IMR-90 (cell line): ENCODE measurements around the gene POLD1. TPM values are rescaled to one million over a fixed set of nuclear protein-coding genes. Genes with fewer than 3 reads are reported as not detected.
"Not testable (repeated sequence)": the region's sequence is repeated elsewhere in the genome, so short reads cannot be mapped to it uniquely, and the experiment has no call there.

Source experiments
- ATAC-seq: fragments of 200-7000 bp; cut with Tn5 transposase; 2 replicates; pipeline ENCODE4 v1.9.1; 2020; ENCODE audit warnings: low read depth, mild to moderate bottlenecking, moderate library complexity
- BruUV-seq: library from RNA; stranded (reverse); fragments of 400-500 nt; replicated peaks from 2 replicates; lab custom pipeline; 2021; lab: Mats Ljungman, UMichigan
- CTCF ChIA-PET: fragments of 300-600 bp; formaldehyde crosslinking; extraction: SDS; loops from one replicate; lab custom pipeline; 2021; ENCODE audit warnings: antibody characterized with exemption; lab: Yijun Ruan, JAX
- POLR2A ChIA-PET: fragments of 300-600 bp; sonication (Branson Sonifier 250); formaldehyde crosslinking; loops from one replicate; lab custom pipeline; 2022; ENCODE audit warnings: antibody characterized with exemption; ENCODE audit not compliant: unreplicated experiment; lab: Charles Lee
- DNase-seq: peaks from one replicate; pipeline ENCODE4 v3.0.0; 2013
- H2AFZ ChIP-seq: replicated peaks from 2 replicates; pipeline ENCODE3; 2013; ENCODE audit warnings: low read length, mild to moderate bottlenecking; ENCODE audit not compliant: poor library complexity
- H2AK5ac ChIP-seq: 2 replicates; pipeline ENCODE4 v1.6.1; 2013; ENCODE audit warnings: low read depth, low read length, inconsistent platforms
- H2AK9ac ChIP-seq: replicated peaks from 2 replicates; pipeline ENCODE3; 2013; ENCODE audit warnings: mild to moderate bottlenecking, low read depth, low read length, moderate library complexity; ENCODE audit not compliant: poor library complexity
- H2BK120ac ChIP-seq: 2 replicates; pipeline ENCODE4 v1.6.1; 2013; ENCODE audit warnings: low read depth, low read length, inconsistent platforms
- H2BK15ac ChIP-seq: 3 replicates; pipeline ENCODE4 v1.6.1; 2013; ENCODE audit warnings: low read depth, low read length, inconsistent platforms
- H2BK20ac ChIP-seq: 2 replicates; pipeline ENCODE4 v1.6.1; 2013; ENCODE audit warnings: low read depth, mild to moderate bottlenecking, inconsistent platforms, low read length, moderate library complexity
- H2BK5ac ChIP-seq: 2 replicates; pipeline ENCODE4 v1.6.1; 2013; ENCODE audit warnings: mild to moderate bottlenecking, low read depth, low read length, inconsistent platforms; ENCODE audit not compliant: poor library complexity, severe bottlenecking
- H3K14ac ChIP-seq: replicated peaks from 2 replicates; pipeline ENCODE4 v1.6.1; 2013; ENCODE audit warnings: low read depth, low read length, inconsistent platforms
- H3K18ac ChIP-seq: 2 replicates; pipeline ENCODE4 v1.6.1; 2013; ENCODE audit warnings: low read depth, low read length, control low read depth
- H3K23ac ChIP-seq: 2 replicates; pipeline ENCODE4 v1.6.1; 2013; ENCODE audit warnings: low read depth, low read length, inconsistent platforms
- H3K27ac ChIP-seq: 2 replicates; pipeline ENCODE4 v1.5.1; 2013; ENCODE audit warnings: mild to moderate bottlenecking, control low read depth, low read length; ENCODE audit not compliant: insufficient read depth
- H3K27me3 ChIP-seq: 2 replicates; pipeline ENCODE4 v1.6.1; 2013; ENCODE audit warnings: low read length; ENCODE audit not compliant: control insufficient read depth, insufficient read depth
- H3K36me3 ChIP-seq: 2 replicates; pipeline ENCODE4 v1.6.1; 2013; ENCODE audit warnings: low read length, mixed read lengths; ENCODE audit not compliant: control insufficient read depth, insufficient read depth
- H3K4ac ChIP-seq: 2 replicates; pipeline ENCODE4 v1.6.1; 2013; ENCODE audit warnings: low read depth, low read length, inconsistent platforms
- H3K4me1 ChIP-seq: 2 replicates; pipeline ENCODE4 v1.6.1; 2013; ENCODE audit warnings: low read length, mixed read lengths; ENCODE audit not compliant: control insufficient read depth, insufficient read depth
- H3K4me2 ChIP-seq: 2 replicates; pipeline ENCODE4 v1.6.1; 2013; ENCODE audit warnings: low read depth, mild to moderate bottlenecking, control low read depth, low read length, moderate library complexity
- H3K4me3 ChIP-seq: 2 replicates; pipeline ENCODE4 v1.5.1; 2013; ENCODE audit warnings: low read depth, mild to moderate bottlenecking, control low read depth, low read length, moderate library complexity; ENCODE audit not compliant: insufficient read depth
- H3K56ac ChIP-seq: 2 replicates; pipeline ENCODE4 v1.6.1; 2013; ENCODE audit warnings: low read length, inconsistent platforms; ENCODE audit not compliant: insufficient read depth; ENCODE audit errors: extremely low read depth
- H3K79me1 ChIP-seq, 2 experiments: 2 replicates each; pipeline ENCODE4 v1.6.1; 2013; ENCODE audit warnings: low read length in 2 of 2, inconsistent platforms in 1 of 2, low read depth in 1 of 2
- H3K9ac ChIP-seq: 2 replicates; pipeline ENCODE4 v1.6.1; 2013; ENCODE audit warnings: low read depth, low read length, control low read depth
- H3K9me1 ChIP-seq: 2 replicates; pipeline ENCODE4 v1.6.1; 2013; ENCODE audit warnings: low read length, inconsistent platforms; ENCODE audit not compliant: insufficient read depth
- H3K9me3 ChIP-seq: 2 replicates; pipeline ENCODE4 v1.6.1; 2013; ENCODE audit warnings: low read length; ENCODE audit not compliant: control insufficient read depth, insufficient read depth
- H4K20me1 ChIP-seq: 2 replicates; pipeline ENCODE4 v1.6.1; 2013; ENCODE audit warnings: low read length, inconsistent platforms; ENCODE audit not compliant: insufficient read depth
- H4K5ac ChIP-seq: 2 replicates; pipeline ENCODE4 v1.6.1; 2013; ENCODE audit warnings: mild to moderate bottlenecking, low read depth, low read length, control low read depth
- H4K8ac ChIP-seq, 2 experiments: 2 replicates each; pipeline ENCODE4 v1.6.1; 2013; ENCODE audit warnings: low read depth in 2 of 2, low read length in 2 of 2, control low read depth in 1 of 2, inconsistent platforms in 1 of 2
- H4K91ac ChIP-seq: 2 replicates; pipeline ENCODE4 v1.6.1; 2013; ENCODE audit warnings: low read depth, low read length, inconsistent platforms; ENCODE audit not compliant: insufficient read depth
- WGBS, 2 experiments: methylation state at CpG; one replicate each; pipeline versions ENCODE4 v1.1.5 to v1.1.7; 2013; ENCODE audit warnings: missing lambda C conversion rate in 2 of 2; ENCODE audit not compliant: insufficient read length in 1 of 2; ENCODE audit errors: extremely low coverage in 2 of 2; 5-methylcytosine and 5-hydroxymethylcytosine counted together
- dilution Hi-C: fragments of 300-500 bp; cut with HindIII; formaldehyde crosslinking; loops from one replicate; pipeline ENCODE4 v1.14.3; 2018; ENCODE audit warnings: low sequenced_read_pairs; ENCODE audit not compliant: unreplicated experiment
- in situ Hi-C: fragments of 300-500 bp; cut with MboI; formaldehyde crosslinking; loops from 3 replicates; pipeline ENCODE4 v1.14.3; 2019; ENCODE audit warnings: low sequenced_read_pairs, inconsistent platforms, mixed read lengths
- intact Hi-C: fragments of 100-400 bp; cut with micrococcal nuclease; formaldehyde crosslinking; loops from 2 replicates; pipeline ENCODE4 v1.10.0; 2022
- polyA plus RNA-seq, 3 experiments: library from polyadenylated mRNA; depleted of rRNA; stranded (reverse); fragments of >200 nt; gene quantifications; 2 replicates each; pipeline ENCODE4 v1.2.3, GENCODE V29; 2012; ENCODE audit warnings: low replicate concordance in 1 of 3
- total RNA-seq: library from RNA; depleted of rRNA; stranded (reverse); fragments of >200 nt; gene quantifications from 2 replicates; pipeline ENCODE4 v1.2.3, GENCODE V29; 2012

The POLD1 gene
- total and polyA plus RNA-seq, 2 of the 4 experiments (the other 2 are of a cell fraction): 13.8 to 28.9 TPM

DNA sequence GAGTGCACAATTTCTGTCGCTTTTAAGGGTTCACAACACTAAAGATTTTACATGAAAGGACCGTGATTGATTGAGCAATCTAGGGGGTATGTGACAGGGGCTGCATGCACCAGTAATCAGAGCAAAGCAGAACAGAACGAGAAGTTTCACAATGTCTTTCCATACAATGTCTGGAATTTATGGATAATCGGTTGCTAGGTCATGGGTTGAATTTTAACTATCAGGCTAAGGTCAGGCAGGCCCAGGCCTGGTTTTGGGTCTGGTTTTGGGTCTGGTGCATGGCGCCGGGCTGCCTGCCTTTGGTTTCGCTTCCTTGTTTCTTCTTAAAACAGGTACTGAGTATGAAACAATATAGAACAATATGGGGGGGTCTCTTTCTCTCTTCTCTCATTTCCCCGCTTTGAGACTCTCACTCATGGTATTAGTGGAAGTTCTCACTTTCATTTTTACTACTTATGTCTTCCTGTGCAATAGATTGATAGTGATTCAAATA lies 37.0 kb upstream of the POLD1 start:
- ATAC-seq, CTCF ChIA-PET, in situ Hi-C loops: not testable (repeated sequence)

More for the DNA sequence above, 37.0 kb upstream of the POLD1 start:
- H3K4me1 ChIP-seq, H2BK20ac ChIP-seq, H3K79me1 ChIP-seq, H3K18ac ChIP-seq, H2AK5ac ChIP-seq, H3K56ac ChIP-seq, H4K20me1 ChIP-seq, H3K4me2 ChIP-seq, H2BK15ac ChIP-seq, H2AK9ac ChIP-seq, H4K5ac ChIP-seq, H3K9me3 ChIP-seq, H3K4me3 ChIP-seq, DNase-seq, H4K8ac ChIP-seq, POLR2A ChIA-PET, BruUV-seq, H2BK5ac ChIP-seq, H3K27me3 ChIP-seq, H2AFZ ChIP-seq, H3K27ac ChIP-seq, intact Hi-C loops, H4K91ac ChIP-seq, H2BK120ac ChIP-seq, H3K14ac ChIP-seq, H3K36me3 ChIP-seq, H3K9me1 ChIP-seq, H3K23ac ChIP-seq, dilution Hi-C loops, H3K9ac ChIP-seq, H3K4ac ChIP-seq: not testable (repeated sequence)
- 46% methylated on average over 3 of the region's 8 CpGs; no CpG with 5 or more reads in 1 of the 2 experiments for WGBS, 2 experiments
